ENCODE data around the gene NSUN4.
"Not testable (repeated sequence)": the region's sequence is repeated elsewhere in the genome, so short reads cannot be mapped to it uniquely, and the experiment has no call there.

Gene NSUN4

GRCh38 chr1:46309401-46310159, 31.0 kb upstream of the NSUN4 start:
- FAIRE-seq (peak; percentile 17), DNase-seq (ENCODE audit: insufficient read length) (no peak)
- no peak for TF ChIP-seq TAF1 (IDR thresholded peaks at IDR 0.05; ENCODE audit: borderline replicate concordance, low read depth, low read length)
- no peak for TF ChIP-seq POLR2A (IDR thresholded peaks at IDR 0.05; ENCODE audit: low read depth, low read length)
- no peak for TF ChIP-seq POLR2AphosphoS5 (IDR thresholded peaks at IDR 0.05; ENCODE audit: low read depth, low read length)

DNA sequence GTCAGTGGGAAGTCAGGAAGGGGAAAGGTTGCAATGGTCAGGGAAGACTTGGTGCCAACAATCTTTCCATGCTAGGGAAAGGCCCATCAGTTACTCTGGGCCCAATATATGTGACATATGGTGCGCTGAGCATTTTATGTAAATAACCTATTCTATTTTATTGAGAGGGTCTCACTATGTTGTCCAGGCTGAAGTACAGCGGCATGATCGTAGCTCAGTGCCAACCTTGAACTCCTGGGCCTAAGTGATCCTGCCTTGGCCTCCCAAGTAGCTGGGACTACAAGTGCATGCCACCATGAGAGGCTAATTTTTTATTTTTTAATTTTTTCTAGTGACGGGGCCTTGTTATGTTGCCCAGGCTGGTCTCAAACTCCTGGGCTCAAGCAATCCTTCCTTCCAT, 30.3 kb upstream of the NSUN4 start:
- DNase-seq (ENCODE audit: insufficient read length) (no peak), FAIRE-seq (no peak)
- TF ChIP-seq POLR2A (IDR thresholded peaks at IDR 0.05; ENCODE audit: low read depth, low read length) (no peak), POLR2AphosphoS5 (IDR thresholded peaks at IDR 0.05; ENCODE audit: low read depth, low read length) (no peak), TAF1 (IDR thresholded peaks at IDR 0.05; ENCODE audit: borderline replicate concordance, low read depth, low read length) (no peak)

- no peak for TF ChIP-seq POLR2A (IDR thresholded peaks at IDR 0.05; ENCODE audit: low read depth, low read length)
- no peak for TF ChIP-seq TAF1 (IDR thresholded peaks at IDR 0.05; ENCODE audit: borderline replicate concordance, low read depth, low read length)
- no peak for TF ChIP-seq POLR2AphosphoS5 (IDR thresholded peaks at IDR 0.05; ENCODE audit: low read depth, low read length)
- DNase-seq (ENCODE audit: insufficient read length) (no peak), FAIRE-seq (no peak)
These were observed 24.8 kb upstream of the NSUN4 start for GRCh38 chr1:46315669-46316403.

GRCh38 chr1:46317323-46317722, 23.3 kb upstream of the NSUN4 start:
- FAIRE-seq, result no peak
- TF ChIP-seq POLR2AphosphoS5 (IDR thresholded peaks at IDR 0.05; ENCODE audit: low read depth, low read length), result no peak
- no peak for TF ChIP-seq TAF1 (IDR thresholded peaks at IDR 0.05; ENCODE audit: borderline replicate concordance, low read depth, low read length)
- TF ChIP-seq POLR2A (IDR thresholded peaks at IDR 0.05; ENCODE audit: low read depth, low read length), result no peak; the same call in 1 of the 2 replicates
- DNase-seq (ENCODE audit: insufficient read length), result no peak

DNA sequence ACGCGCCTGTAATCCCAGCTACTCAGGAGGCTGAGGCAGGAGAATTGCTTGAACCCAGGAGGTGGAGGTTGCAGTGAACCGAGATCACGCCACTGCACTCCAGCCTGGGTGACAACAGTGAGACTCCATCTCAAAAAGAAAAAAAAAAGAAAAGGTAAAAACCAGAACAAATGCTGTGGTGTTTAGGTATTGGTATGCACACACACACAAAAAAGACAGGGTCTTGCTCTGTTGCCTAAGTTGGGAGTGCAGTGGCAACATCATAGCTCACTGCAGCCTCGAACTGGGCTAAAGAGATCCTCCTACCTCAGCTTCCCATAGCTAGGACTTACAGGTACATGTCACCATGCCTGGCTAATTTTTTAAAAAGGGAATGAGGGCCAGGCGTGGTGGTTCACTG, 21.3 kb upstream of the NSUN4 start:
- not testable (repeated sequence) for FAIRE-seq; DNase-seq (ENCODE audit: insufficient read length)

- not testable (repeated sequence) for FAIRE-seq; DNase-seq (ENCODE audit: insufficient read length)
These were observed 20.4 kb upstream of the NSUN4 start for GRCh38 chr1:46319960-46320914.

GRCh38 chr1:46322191-46322590, 18.4 kb upstream of the NSUN4 start:
- not testable (repeated sequence) for DNase-seq (ENCODE audit: insufficient read length); FAIRE-seq

GRCh38 chr1:46325285-46326076, 15.1 kb upstream of the NSUN4 start:
- FAIRE-seq, result peak; percentile 33
- not testable (repeated sequence) for DNase-seq (ENCODE audit: insufficient read length)

- FAIRE-seq; DNase-seq (ENCODE audit: insufficient read length): not testable (repeated sequence)
- peak; percentile 41; the same call in 1 of the 2 replicates for TF ChIP-seq POLR2A (IDR thresholded peaks at IDR 0.05; ENCODE audit: low read depth, low read length)
- TF ChIP-seq TAF1 (IDR thresholded peaks at IDR 0.05; ENCODE audit: borderline replicate concordance, low read depth, low read length), result peak; percentile 47; the same call in 1 of the 2 replicates
These were observed 12.4 kb upstream of the NSUN4 start for GRCh38 chr1:46328182-46328581.

- not testable (repeated sequence) for FAIRE-seq; DNase-seq (ENCODE audit: insufficient read length)
These were observed 10.8 kb upstream of the NSUN4 start for GRCh38 chr1:46329807-46330206.

GRCh38 chr1:46330381-46330780, 10.2 kb upstream of the NSUN4 start:
- FAIRE-seq; DNase-seq (ENCODE audit: insufficient read length): not testable (repeated sequence)
